Measurements from ENCODE around the gene ARPIN.

DNA sequence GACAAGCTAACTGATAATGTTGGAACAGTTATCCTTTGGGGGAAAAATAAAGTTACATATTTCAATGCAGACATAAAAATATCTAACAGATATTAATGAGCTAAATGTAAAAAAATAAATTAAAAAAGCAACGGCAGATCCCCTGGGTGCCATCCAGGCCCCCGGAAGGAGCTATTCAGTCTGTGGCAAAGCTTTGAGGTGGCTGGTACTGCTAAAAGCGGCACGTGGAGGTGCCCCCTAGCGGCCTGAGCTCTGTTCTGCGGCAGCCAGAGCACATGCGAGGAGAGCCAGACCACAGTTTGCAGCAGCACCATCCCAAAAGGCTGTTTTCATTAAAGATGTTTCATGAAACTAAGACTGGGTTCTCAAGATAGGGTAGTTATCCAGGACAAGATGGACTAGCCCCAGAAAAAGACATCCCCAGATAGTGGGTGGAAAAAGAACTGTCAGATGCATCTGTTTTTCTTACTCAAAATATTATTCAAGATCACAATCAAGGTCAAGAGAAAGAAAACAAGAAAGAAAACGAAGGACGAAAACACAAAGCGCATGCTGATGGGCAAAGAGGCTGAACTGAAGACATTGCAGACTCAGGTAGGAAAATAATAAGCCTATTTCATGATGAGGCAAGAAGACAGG lies 37.7 kb downstream of the ARPIN start:
- no peak for TF ChIP-seq EZH2 (IDR thresholded peaks at IDR 0.05)
- TF ChIP-seq POLR2AphosphoS5 (IDR thresholded peaks at IDR 0.05; ENCODE audit: borderline replicate concordance, low read depth, low read length): no peak
- TF ChIP-seq FOXP2 (optimal IDR thresholded peaks at IDR 0.05; ENCODE audit: control extremely low read depth, extremely low read length, insufficient read depth): no peak

All from SK-N-MC (cell line).